HG02642 (cell line): ENCODE measurements around the gene RAMP1.

Experiments
- ATAC-seq: cut with Tn5 transposase; IDR thresholded peaks from one replicate; pipeline ENCODE4 v1.9.1; 2021; ENCODE audit warnings: mild to moderate bottlenecking; ENCODE audit not compliant: unreplicated experiment, poor library complexity

The RAMP1 gene

GRCh38 chr2:237912271-237913192 is 53.1 kb downstream of the RAMP1 start:
- no peak for ATAC-seq

DNA sequence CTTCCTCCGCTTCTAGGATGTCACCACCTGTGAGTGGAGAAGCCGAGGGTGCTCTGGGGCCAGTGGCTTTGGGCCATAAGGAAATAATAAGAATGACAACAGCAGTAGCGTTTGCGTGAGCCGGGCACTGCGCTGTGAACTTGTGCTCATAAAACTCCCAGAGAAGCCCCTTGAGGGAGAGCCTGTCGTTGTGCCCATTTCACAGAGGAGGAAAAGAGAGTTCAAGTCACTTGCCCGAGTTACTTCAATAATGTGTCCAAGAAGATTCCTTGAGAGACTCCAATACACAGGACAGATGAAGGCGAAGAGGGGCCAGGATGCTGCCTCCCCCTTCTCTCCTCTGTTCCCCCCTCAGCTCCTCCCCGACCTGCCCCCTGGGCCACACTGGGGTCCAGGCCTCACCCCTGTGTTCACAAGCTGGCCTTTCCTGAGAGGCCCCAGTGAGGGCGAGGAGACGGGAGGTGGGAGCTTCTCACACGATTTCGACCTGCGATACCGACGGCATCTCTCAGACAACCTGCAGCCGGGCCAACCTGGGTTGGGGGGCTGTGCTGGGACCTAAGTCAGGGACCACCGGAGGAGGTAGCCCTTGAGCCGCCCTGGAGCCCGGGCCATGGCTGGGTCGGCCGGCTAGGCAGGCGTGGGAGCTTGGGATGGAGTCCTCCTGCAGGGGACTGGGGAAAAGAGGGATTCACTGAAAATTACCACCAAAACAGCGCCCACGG is 53.9 kb downstream of the RAMP1 start:
- ATAC-seq = no peak

GRCh38 chr2:237915576-237915975 is 56.2 kb downstream of the RAMP1 start:
- no peak for ATAC-seq

GRCh38 chr2:237916296-237916695 is 56.9 kb downstream of the RAMP1 start:
- ATAC-seq = no peak

GRCh38 chr2:237917696-237918374 is 58.4 kb downstream of the RAMP1 start:
- no peak for ATAC-seq

GRCh38 chr2:237919593-237919992 is 60.2 kb downstream of the RAMP1 start:
- no peak for ATAC-seq

GRCh38 chr2:237920673-237921072 is 61.2 kb downstream of the RAMP1 start:
- no peak for ATAC-seq

DNA sequence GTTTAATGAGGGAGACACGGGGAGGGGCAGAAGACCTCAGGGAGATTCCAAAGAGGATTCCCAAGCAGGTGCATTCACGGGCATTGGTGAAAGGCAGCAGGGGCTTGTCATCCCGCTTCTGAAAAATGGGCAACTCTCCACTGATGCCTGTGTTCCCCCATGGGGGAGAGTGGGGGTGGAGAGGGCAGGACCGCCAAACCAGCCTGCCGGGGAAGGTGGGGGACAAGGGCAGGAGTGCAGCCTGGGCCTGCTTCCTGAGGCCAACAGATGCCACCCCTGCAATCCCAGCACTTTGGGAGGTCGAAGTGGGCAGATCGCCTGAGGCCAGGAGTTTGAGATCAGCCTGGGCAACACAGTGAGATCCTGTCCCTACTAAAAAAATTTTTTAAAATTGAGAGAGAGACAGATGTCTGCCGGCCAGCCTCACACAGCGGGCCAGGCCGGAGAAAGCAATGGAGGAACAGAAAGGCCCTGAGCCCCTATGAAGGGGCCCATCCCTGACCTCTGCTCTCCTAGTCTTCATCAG is 62.6 kb downstream of the RAMP1 start:
- ATAC-seq = no peak

DNA sequence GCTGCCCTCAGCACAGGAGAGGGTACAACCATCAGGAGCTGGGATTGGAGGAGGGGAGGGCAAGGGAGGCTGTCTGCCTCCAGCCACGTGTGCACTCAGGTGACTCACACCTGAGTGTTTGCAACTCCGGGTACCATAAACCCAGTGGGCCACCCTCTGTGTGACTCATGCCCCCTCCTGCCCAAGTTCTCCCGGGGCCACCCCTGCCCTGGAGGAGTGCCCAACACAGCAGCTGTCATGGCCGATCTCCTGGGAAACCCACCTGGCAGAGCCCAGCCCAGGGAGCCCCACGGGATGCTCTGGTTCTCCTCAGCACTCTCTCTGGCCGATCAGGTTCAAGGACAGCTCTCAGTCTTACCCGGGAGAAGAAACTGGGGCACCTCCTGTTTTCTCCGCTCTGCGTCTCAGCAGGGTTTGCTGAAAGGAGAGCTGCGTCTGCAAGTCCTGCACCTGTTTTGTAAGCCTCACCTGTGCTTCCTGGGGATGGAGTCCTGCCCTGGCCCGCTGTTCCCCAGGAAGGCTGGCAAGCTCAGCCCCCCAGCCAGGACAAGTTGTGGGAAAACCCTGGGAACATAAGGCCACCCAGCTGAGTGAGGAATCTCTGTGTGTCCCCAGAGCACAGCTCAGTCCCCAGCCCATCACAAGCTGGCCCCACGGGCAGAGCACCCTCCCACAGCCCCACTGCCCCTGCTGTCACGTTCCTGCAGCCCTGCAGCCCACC is 63.4 kb downstream of the RAMP1 start:
- ATAC-seq = no peak

GRCh38 chr2:237923481-237924163 is 64.2 kb downstream of the RAMP1 start:
- peak; percentile 93 for ATAC-seq

DNA sequence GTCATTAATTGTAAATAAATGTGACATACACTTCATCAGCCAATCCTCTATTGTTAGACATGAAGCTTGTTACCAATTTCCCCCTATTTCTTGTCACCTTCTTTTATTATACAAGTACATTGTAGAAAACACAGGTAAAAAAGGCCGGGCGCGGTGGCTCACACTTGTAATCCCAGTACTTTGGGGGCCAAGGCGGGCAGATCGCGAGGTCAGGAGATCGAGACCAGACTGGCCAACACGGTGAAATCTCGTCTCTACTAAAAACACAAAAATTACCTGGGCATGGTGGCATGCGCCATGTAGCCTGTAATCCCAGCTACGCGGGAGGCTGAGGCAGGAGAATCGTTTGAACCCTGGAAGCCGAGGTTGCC is 64.7 kb downstream of the RAMP1 start:
- no peak for ATAC-seq

GRCh38 chr2:237927135-237927534 is 67.7 kb downstream of the RAMP1 start:
- no peak for ATAC-seq

GRCh38 chr2:237927986-237928385 is 68.6 kb downstream of the RAMP1 start:
- no peak for ATAC-seq

DNA sequence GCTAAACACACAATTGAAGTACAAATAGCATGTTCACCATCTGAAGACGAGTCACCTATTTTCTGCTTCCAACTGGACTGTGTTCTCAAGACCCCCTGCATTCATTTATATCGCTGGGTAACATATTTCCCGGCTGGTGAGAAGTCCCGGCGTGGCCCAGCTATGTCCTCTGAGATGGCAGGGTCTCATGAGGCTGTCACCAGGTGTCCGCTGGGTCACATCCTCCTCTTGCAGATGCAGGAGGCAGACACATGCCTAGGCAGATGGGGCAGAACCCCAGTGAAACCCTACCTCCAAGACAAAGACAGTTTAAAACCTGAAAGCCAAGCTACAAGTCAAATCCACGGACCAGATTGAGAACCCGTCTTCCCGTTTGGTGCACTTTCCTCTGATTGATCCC is 70.6 kb downstream of the RAMP1 start:
- ATAC-seq = no peak

- ATAC-seq = no peak
Observed at GRCh38 chr2:237931205-237931721, 71.8 kb downstream of the RAMP1 start.

GRCh38 chr2:237932731-237933131 is 73.3 kb downstream of the RAMP1 start:
- no peak for ATAC-seq

GRCh38 chr2:237934186-237934585 is 74.8 kb downstream of the RAMP1 start:
- ATAC-seq = no peak

DNA sequence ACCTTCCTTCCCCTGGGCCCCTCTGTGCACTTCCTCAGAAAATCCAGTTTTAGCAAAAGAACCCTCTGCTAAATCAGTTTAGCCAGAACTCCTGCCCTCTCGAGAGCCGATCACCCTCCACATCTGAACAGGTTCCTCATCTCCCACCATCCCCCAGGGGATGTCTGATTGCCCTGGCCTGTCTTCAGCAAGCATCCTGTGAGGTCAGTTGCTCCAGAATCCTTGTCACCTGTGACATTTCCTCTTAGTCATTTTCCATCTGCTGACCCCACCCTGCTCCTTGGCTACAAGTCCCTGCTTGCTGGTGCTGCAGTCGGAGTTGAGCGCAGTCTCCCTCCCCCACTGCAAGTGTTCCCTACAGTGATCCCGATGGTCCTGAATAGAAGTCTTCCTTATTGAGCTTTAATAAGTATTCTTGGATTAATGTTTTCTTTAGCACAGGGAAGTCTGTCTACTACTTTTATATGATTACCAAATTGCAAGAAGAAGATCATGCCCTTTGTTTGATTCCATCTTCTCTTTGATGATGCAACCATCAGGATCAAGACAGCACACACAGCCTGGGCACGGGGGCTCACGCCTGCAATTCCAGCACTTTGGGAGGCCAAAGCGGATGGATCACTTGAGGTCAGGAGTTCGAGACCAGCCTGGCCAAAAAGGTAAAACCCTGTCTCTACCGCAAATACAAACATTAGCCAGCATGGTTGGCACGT is 76.5 kb downstream of the RAMP1 start:
- no peak for ATAC-seq

DNA sequence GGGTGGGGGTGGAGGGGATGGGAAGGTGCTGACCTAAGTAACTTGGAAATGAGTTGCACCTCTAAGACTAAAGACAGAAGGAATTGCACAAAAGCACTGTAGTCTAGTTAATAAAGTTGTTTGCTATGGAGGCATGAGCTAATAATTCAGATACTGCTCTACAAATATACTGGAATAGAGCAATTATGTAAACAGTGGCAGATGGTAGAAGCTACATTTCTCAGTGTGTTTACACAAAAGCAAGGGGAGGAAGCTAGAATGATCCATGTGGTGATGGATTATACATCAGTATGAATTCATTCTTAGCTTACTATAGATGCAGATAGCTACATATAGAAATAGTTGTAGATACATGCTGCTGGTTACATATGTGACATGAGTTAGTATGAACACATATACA is 79.8 kb downstream of the RAMP1 start:
- no peak for ATAC-seq
